Measurements from ENCODE around the gene RAB35. TPM values are rescaled to one million over a fixed set of nuclear protein-coding genes. Genes with fewer than 3 reads are reported as not detected.

RAB35 gene
- polyA plus RNA-seq, 1 donor from 2014 or later: 60.2 TPM

DNA sequence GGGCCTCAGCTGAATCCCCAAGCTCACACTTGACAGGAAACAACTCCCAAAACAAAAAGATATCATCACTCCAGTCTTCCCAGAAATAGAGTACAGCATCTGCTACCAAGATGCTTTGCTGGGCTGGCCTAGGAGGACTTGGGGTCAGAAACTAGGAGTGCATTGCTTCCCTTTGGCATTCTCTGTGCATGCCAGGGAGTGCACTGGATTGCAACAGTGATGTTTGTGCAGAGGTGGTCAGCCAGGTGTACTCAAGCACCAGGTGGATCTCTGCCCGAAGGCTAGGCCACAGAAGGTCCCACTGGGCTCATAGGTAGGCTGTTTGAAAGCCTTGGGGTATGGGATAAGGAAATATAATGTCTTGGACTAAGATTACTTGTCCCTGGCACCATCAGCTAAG, 51.1 kb downstream of the RAB35 start:
- H3K36me3 ChIP-seq (ENCODE audit: insufficient read depth, low read length): peaks cover 7% of the 10 kb centered on the region
- H3F3A ChIP-seq (ENCODE audit: insufficient read depth, low read length, poor library complexity, severe bottlenecking): no peaks in the 10 kb centered on the region
- no peaks in the 10 kb centered on the region for H3K79me2 ChIP-seq (replicated peaks; ENCODE audit: insufficient read depth, low read length)
- no peak overlapping the region for H2AFZ ChIP-seq (ENCODE audit: low read depth, low read length)
- H4K20me1 ChIP-seq (ENCODE audit: insufficient read depth): no peaks in the 10 kb centered on the region
- no peaks in the 10 kb centered on the region for H3K9me3 ChIP-seq (ENCODE audit: low read length)
- H3K4me2 ChIP-seq (ENCODE audit: low read length): no peak overlapping the region
- TF ChIP-seq EP300 (conservative IDR thresholded peaks at IDR 0.05; ENCODE audit: poor library complexity, severe bottlenecking): no peak
- no peak overlapping the region for H3K4me3 ChIP-seq (ENCODE audit: low read length)
- no peaks in the 10 kb centered on the region for H3K9me2 ChIP-seq (ENCODE audit: insufficient read depth, low read length)
- no peaks in the 10 kb centered on the region for H3K27me3 ChIP-seq (ENCODE audit: insufficient read depth, low read depth, low read length)
- no peak overlapping the region for H3K27ac ChIP-seq (ENCODE audit: low read length)
- H3K9ac ChIP-seq (ENCODE audit: low read length): no peak overlapping the region

- Histone ChIP-seq H2AFZ (ENCODE audit: low read depth, low read length) (no peak overlapping the region), H3K79me2 (replicated peaks; ENCODE audit: insufficient read depth, low read length) (no peaks in the 10 kb centered on the region)
These were observed 52.3 kb downstream of the RAB35 start for GRCh38 chr12:120064054-120064940.

DNA sequence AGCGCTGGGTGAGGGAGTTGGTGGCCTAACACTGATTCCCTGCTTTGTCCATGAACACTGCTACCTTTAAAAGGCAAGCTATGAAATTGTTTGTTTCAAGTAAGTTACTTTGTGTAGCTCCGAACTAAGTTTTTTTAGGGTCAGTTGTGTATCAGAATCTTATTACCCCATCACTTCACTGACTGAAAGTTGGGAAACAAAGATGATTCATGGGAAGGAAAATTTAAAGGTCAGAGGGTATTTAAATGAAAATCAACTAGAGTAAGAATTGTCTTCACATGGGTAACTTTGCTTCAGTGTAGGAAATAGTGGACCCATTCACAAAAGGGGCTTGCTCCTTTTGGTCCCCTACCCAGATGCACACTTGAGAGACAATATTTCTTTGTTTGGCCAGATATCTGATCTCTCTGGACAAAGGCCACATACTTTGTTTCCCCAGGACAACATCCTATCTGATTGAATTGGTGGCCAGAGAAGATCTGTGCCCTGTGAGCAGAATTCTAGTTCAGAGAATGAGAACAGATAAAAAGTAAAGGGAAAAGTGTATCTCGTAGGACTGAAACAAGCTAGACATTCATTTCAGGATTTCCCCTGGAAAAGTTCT, 53.5 kb downstream of the RAB35 start:
- H4K20me1 ChIP-seq (ENCODE audit: insufficient read depth): no peaks in the 10 kb centered on the region
- no peak overlapping the region for H3K4me2 ChIP-seq (ENCODE audit: low read length)
- H3K9me2 ChIP-seq (ENCODE audit: insufficient read depth, low read length): no peaks in the 10 kb centered on the region
- H3K79me2 ChIP-seq (replicated peaks; ENCODE audit: insufficient read depth, low read length): no peaks in the 10 kb centered on the region
- H3K4me3 ChIP-seq (ENCODE audit: low read length): no peak overlapping the region
- H2AFZ ChIP-seq (ENCODE audit: low read depth, low read length): no peak overlapping the region
- no peaks in the 10 kb centered on the region for H3F3A ChIP-seq (ENCODE audit: insufficient read depth, low read length, poor library complexity, severe bottlenecking)
- H3K27ac ChIP-seq (ENCODE audit: low read length): no peak overlapping the region
- H3K27me3 ChIP-seq (ENCODE audit: insufficient read depth, low read depth, low read length): no peaks in the 10 kb centered on the region
- TF ChIP-seq RAD21 (conservative IDR thresholded peaks at IDR 0.05) (no peak), TAF1 (IDR thresholded peaks at IDR 0.05; ENCODE audit: low read depth) (no peak), POLR2AphosphoS5 (IDR thresholded peaks at IDR 0.05) (no peak), CTCF (IDR thresholded peaks at IDR 0.05; ENCODE audit: poor library complexity, severe bottlenecking) (no peak), MXI1 (conservative IDR thresholded peaks at IDR 0.05; ENCODE audit: poor library complexity, severe bottlenecking) (no peak), EZH2 (IDR thresholded peaks at IDR 0.05; ENCODE audit: borderline replicate concordance, insufficient read depth, low read length, poor library complexity, severe bottlenecking) (no peak), EP300 (conservative IDR thresholded peaks at IDR 0.05; ENCODE audit: poor library complexity, severe bottlenecking) (no peak), SMC3 (conservative IDR thresholded peaks at IDR 0.05; ENCODE audit: poor library complexity) (no peak), REST (IDR thresholded peaks at IDR 0.05; ENCODE audit: borderline replicate concordance) (no peak)
- H3K36me3 ChIP-seq (ENCODE audit: insufficient read depth, low read length): peaks cover 7% of the 10 kb centered on the region
- H3K9me3 ChIP-seq (ENCODE audit: low read length): no peaks in the 10 kb centered on the region
- no peak overlapping the region for H3K9ac ChIP-seq (ENCODE audit: low read length)

More at GRCh38 chr12:120064054-120064940, 52.3 kb downstream of the RAB35 start:
- Histone ChIP-seq H3F3A (ENCODE audit: insufficient read depth, low read length, poor library complexity, severe bottlenecking) (no peaks in the 10 kb centered on the region), H3K27me3 (ENCODE audit: insufficient read depth, low read depth, low read length) (no peaks in the 10 kb centered on the region), H3K27ac (ENCODE audit: low read length) (no peak overlapping the region), H3K4me3 (ENCODE audit: low read length) (no peak overlapping the region), H3K4me2 (ENCODE audit: low read length) (no peak overlapping the region), H3K9me3 (ENCODE audit: low read length) (no peaks in the 10 kb centered on the region), H3K9ac (ENCODE audit: low read length) (no peak overlapping the region), H3K9me2 (ENCODE audit: insufficient read depth, low read length) (no peaks in the 10 kb centered on the region), H3K36me3 (ENCODE audit: insufficient read depth, low read length) (peaks cover 7% of the 10 kb centered on the region), H4K20me1 (ENCODE audit: insufficient read depth) (no peaks in the 10 kb centered on the region)
- no peak for TF ChIP-seq MXI1 (conservative IDR thresholded peaks at IDR 0.05; ENCODE audit: poor library complexity, severe bottlenecking)
- no peak for TF ChIP-seq POLR2AphosphoS5 (IDR thresholded peaks at IDR 0.05)
- TF ChIP-seq EZH2 (IDR thresholded peaks at IDR 0.05; ENCODE audit: borderline replicate concordance, insufficient read depth, low read length, poor library complexity, severe bottlenecking): no peak
- no peak for TF ChIP-seq SMC3 (conservative IDR thresholded peaks at IDR 0.05; ENCODE audit: poor library complexity)
- no peak for TF ChIP-seq TAF1 (IDR thresholded peaks at IDR 0.05; ENCODE audit: low read depth)

Data from neural cell (in vitro differentiated cells).